Astrocyte of the cerebellum (primary cell): ENCODE measurements around the gene PNPLA6.

Experiments used
- DNase-seq: peaks from one replicate; pipeline ENCODE4 v3.0.0-alpha.2; 2011; ENCODE audit warnings: low read depth
- H3K4me3 ChIP-seq: 2 replicates; pipeline ENCODE4 v1.5.1; 2011; ENCODE audit warnings: mild to moderate bottlenecking, low read depth, low read length, moderate library complexity
- CTCF ChIP-seq: IDR thresholded peaks from 2 replicates; pipeline ENCODE4 v1.5.1; 2012; ENCODE audit warnings: low read length, low read depth, moderate library complexity, mild to moderate bottlenecking; ENCODE audit errors: missing control alignments
- in situ Hi-C: cut with HindIII; loops from 2 replicates; pipeline ENCODE4 v1.10.0; 2017; ENCODE audit warnings: low sequenced_read_pairs

PNPLA6 gene

GRCh38 chr19:7505682-7506384 is 29.7 kb upstream of the PNPLA6 start:
- no peak overlapping the region for H3K4me3 ChIP-seq
- DNase-seq: no peak
- in situ Hi-C loops: no loop called here
- TF ChIP-seq CTCF: no peak

- in situ Hi-C loops: no loop called here
- DNase-seq: no peak
- no peak for TF ChIP-seq CTCF
- H3K4me3 ChIP-seq: no peak overlapping the region
Measured at GRCh38 chr19:7506385-7507328, 28.9 kb upstream of the PNPLA6 start.

GRCh38 chr19:7507884-7508283 is 27.6 kb upstream of the PNPLA6 start:
- DNase-seq: no peak
- no peak for TF ChIP-seq CTCF
- in situ Hi-C loops: no loop called here
- H3K4me3 ChIP-seq: no peak overlapping the region

GRCh38 chr19:7509625-7510024 is 25.9 kb upstream of the PNPLA6 start:
- no peak for DNase-seq
- in situ Hi-C loops: no loop called here
- TF ChIP-seq CTCF: no peak
- H3K4me3 ChIP-seq: no peak overlapping the region

- no peak for DNase-seq
- no peak for TF ChIP-seq CTCF
- in situ Hi-C loops: no loop called here
Measured at GRCh38 chr19:7512400-7512851, 23.1 kb upstream of the PNPLA6 start.

GRCh38 chr19:7513809-7514642 is 21.5 kb upstream of the PNPLA6 start:
- no peak for DNase-seq
- no peak for TF ChIP-seq CTCF
- in situ Hi-C loops: no loop called here
- H3K4me3 ChIP-seq: no peak overlapping the region

More at GRCh38 chr19:7512400-7512851, 23.1 kb upstream of the PNPLA6 start:
- H3K4me3 ChIP-seq: no peak overlapping the region
